Breast epithelium (tissue), 4 donors: ENCODE measurements around the gene CITED1. TPM values are rescaled to one million over a fixed set of nuclear protein-coding genes. Genes with fewer than 3 reads are reported as not detected.

ENCODE experiments used
- DNase-seq, 2 donors: peaks; one replicate each; pipeline ENCODE4 v3.0.0-alpha.2; 2019; ENCODE audit warnings: low spot score in 2 of 2
- H3K27ac ChIP-seq, 2 donors: fragments of 200-600 bp; sonication (generic) in 1 of 2; one replicate each; pipeline ENCODE4 v1.5.1; 2016 to 2019; ENCODE audit warnings: mild to moderate bottlenecking in 1 of 2
- H3K27me3 ChIP-seq, 2 donors: fragments of 200-600 bp; sonication (generic) in 1 of 2; one replicate each; pipeline versions ENCODE4 v1.5.1 to v1.6.0; 2017 to 2019; ENCODE audit warnings: control low read depth in 1 of 2, mild to moderate bottlenecking in 1 of 2
- H3K36me3 ChIP-seq: fragments of 200-600 bp; one replicate; pipeline ENCODE4 v1.5.1; 2019
- H3K4me1 ChIP-seq, 2 donors: fragments of 200-600 bp; sonication (generic); one replicate each; pipeline ENCODE4 v1.5.1; 2016 to 2019; ENCODE audit warnings: control low read depth in 1 of 2
- H3K4me3 ChIP-seq, 3 donors: fragments of 200-600 bp; sonication (generic); 1 replicate in 2 of 3; 2 replicates in 1 of 3; pipeline ENCODE4 v1.5.1; 2016 to 2019; ENCODE audit warnings: mild to moderate bottlenecking in 3 of 3, moderate library complexity in 2 of 3
- H3K9me3 ChIP-seq, 2 donors: fragments of 200-600 bp; sonication (generic) in 1 of 2; one replicate each; pipeline ENCODE4 v1.5.1; 2016 to 2019; ENCODE audit warnings: control low read depth in 1 of 2
- CTCF ChIP-seq, 3 donors: fragments of 450-650 bp; IDR thresholded peaks; one replicate each; pipeline ENCODE4 v1.5.1; 2016 to 2017; ENCODE audit warnings: antibody characterized with exemption in 3 of 3, mild to moderate bottlenecking in 3 of 3, moderate library complexity in 3 of 3
- POLR2A ChIP-seq: fragments of 450-650 bp; IDR thresholded peaks from one replicate; pipeline ENCODE4 v1.6.1; 2016; ENCODE audit warnings: antibody characterized with exemption, mild to moderate bottlenecking, moderate library complexity
- POLR2AphosphoS5 ChIP-seq, 3 donors: sonication (generic); formaldehyde crosslinking; IDR thresholded peaks; one replicate each; pipeline ENCODE4 v1.6.1; 2017; ENCODE audit warnings: antibody characterized with exemption in 3 of 3
- intact Hi-C: fragments of 100-400 bp; cut with DNase I; formaldehyde crosslinking; loops from one replicate; pipeline ENCODE4 v1.15.1; 2023; ENCODE audit warnings: low total_unique reads
- total RNA-seq, 3 donors: library from RNA; depleted of rRNA; stranded (reverse); fragments of >200 nt; gene quantifications; one replicate each; pipeline ENCODE4 v1.1.0, GENCODE V29; 2016

The CITED1 gene
- total RNA-seq, 3 donors from 2014 or later: 0.32 to 28.2 (median 24.6) TPM

- peaks cover 0 to under 1% of the 10 kb centered on the region in 2 donors for H3K4me1 ChIP-seq
- H3K4me3 ChIP-seq: no peak overlapping the region
- no peak for TF ChIP-seq POLR2AphosphoS5 (IDR thresholded peaks at IDR 0.05)
- no peak for TF ChIP-seq POLR2A
- TF ChIP-seq CTCF (IDR thresholded peaks at IDR 0.05): no peak
- no peaks in the 10 kb centered on the region for H3K9me3 ChIP-seq
- no peak for DNase-seq
- H3K27ac ChIP-seq: no peak overlapping the region
- no peaks in the 10 kb centered on the region for H3K36me3 ChIP-seq
- H3K27me3 ChIP-seq: peaks cover 4 to 96% of the 10 kb centered on the region in 2 donors
- intact Hi-C loops: no loop called here
Observed at GRCh38 chrX:72301781-72302180, 3.9 kb downstream of the CITED1 start.

GRCh38 chrX:72299891-72300630, 5.7 kb downstream of the CITED1 start:
- TF ChIP-seq POLR2AphosphoS5 (IDR thresholded peaks at IDR 0.05): no peak
- no peak for TF ChIP-seq POLR2A
- no peak for TF ChIP-seq CTCF (IDR thresholded peaks at IDR 0.05)
- Histone ChIP-seq H3K36me3 (no peaks in the 10 kb centered on the region), H3K27ac (no peak overlapping the region), H3K4me3 (no peak overlapping the region), H3K27me3 (peaks cover 0 to 88% of the 10 kb centered on the region in 2 donors), H3K4me1 (no peaks in the 10 kb centered on the region), H3K9me3 (no peaks in the 10 kb centered on the region)
- intact Hi-C loops: no loop called here
- DNase-seq: no peak

- Histone ChIP-seq H3K27ac (no peak overlapping the region), H3K4me1 (no peaks in the 10 kb centered on the region), H3K9me3 (no peaks in the 10 kb centered on the region), H3K36me3 (no peaks in the 10 kb centered on the region), H3K27me3 (peaks cover 0 to 79% of the 10 kb centered on the region in 2 donors), H3K4me3 (no peak overlapping the region)
- intact Hi-C loops: no loop called here
- TF ChIP-seq POLR2AphosphoS5 (IDR thresholded peaks at IDR 0.05) (no peak), POLR2A (no peak), CTCF (IDR thresholded peaks at IDR 0.05) (no peak)
- no peak for DNase-seq
Observed at GRCh38 chrX:72297953-72298730, 7.6 kb downstream of the CITED1 start.

GRCh38 chrX:72296991-72297390, 8.7 kb downstream of the CITED1 start:
- Histone ChIP-seq H3K4me1 (no peaks in the 10 kb centered on the region), H3K27me3 (peaks cover 0 to 67% of the 10 kb centered on the region in 2 donors), H3K36me3 (no peaks in the 10 kb centered on the region), H3K27ac (no peak overlapping the region), H3K4me3 (no peak overlapping the region), H3K9me3 (no peaks in the 10 kb centered on the region)
- no peak for DNase-seq
- intact Hi-C loops: no loop called here
- no peak for TF ChIP-seq POLR2AphosphoS5 (IDR thresholded peaks at IDR 0.05)
- no peak for TF ChIP-seq POLR2A
- no peak for TF ChIP-seq CTCF (IDR thresholded peaks at IDR 0.05)

- Histone ChIP-seq H3K4me3 (no peak overlapping the region), H3K36me3 (no peaks in the 10 kb centered on the region), H3K9me3 (no peaks in the 10 kb centered on the region), H3K27ac (no peak overlapping the region), H3K4me1 (no peaks in the 10 kb centered on the region), H3K27me3 (peaks cover 0 to 63% of the 10 kb centered on the region in 2 donors)
- intact Hi-C loops: no loop called here
- no peak for TF ChIP-seq POLR2A
- no peak for TF ChIP-seq CTCF (IDR thresholded peaks at IDR 0.05)
- TF ChIP-seq POLR2AphosphoS5 (IDR thresholded peaks at IDR 0.05): no peak
- no peak for DNase-seq
Observed at GRCh38 chrX:72295745-72296144, 10.0 kb downstream of the CITED1 start.
